ENCODE data around the gene HS2ST1.

The HS2ST1 gene

GRCh38 chr1:87123610-87124009, 209.2 kb downstream of the HS2ST1 start:
- Histone ChIP-seq H3K9me3 (no peaks in the 10 kb centered on the region), H3K4me1 (no peaks in the 10 kb centered on the region), H3K4me3 (no peak overlapping the region), H3K36me3 (no peaks in the 10 kb centered on the region), H3K27ac (no peak overlapping the region), H3K27me3 (no peaks in the 10 kb centered on the region)
- no peak for DNase-seq
- intact Hi-C loops (cut with DNase I; ENCODE audit: low total_unique reads) = no loop called here
- TF ChIP-seq, protein P1, sequence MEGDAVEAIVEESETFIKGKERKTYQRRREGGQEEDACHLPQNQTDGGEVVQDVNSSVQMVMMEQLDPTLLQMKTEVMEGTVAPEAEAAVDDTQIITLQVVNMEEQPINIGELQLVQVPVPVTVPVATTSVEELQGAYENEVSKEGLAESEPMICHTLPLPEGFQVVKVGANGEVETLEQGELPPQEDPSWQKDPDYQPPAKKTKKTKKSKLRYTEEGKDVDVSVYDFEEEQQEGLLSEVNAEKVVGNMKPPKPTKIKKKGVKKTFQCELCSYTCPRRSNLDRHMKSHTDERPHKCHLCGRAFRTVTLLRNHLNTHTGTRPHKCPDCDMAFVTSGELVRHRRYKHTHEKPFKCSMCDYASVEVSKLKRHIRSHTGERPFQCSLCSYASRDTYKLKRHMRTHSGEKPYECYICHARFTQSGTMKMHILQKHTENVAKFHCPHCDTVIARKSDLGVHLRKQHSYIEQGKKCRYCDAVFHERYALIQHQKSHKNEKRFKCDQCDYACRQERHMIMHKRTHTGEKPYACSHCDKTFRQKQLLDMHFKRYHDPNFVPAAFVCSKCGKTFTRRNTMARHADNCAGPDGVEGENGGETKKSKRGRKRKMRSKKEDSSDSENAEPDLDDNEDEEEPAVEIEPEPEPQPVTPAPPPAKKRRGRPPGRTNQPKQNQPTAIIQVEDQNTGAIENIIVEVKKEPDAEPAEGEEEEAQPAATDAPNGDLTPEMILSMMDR (IDR thresholded peaks at IDR 0.05) = no peak

DNA sequence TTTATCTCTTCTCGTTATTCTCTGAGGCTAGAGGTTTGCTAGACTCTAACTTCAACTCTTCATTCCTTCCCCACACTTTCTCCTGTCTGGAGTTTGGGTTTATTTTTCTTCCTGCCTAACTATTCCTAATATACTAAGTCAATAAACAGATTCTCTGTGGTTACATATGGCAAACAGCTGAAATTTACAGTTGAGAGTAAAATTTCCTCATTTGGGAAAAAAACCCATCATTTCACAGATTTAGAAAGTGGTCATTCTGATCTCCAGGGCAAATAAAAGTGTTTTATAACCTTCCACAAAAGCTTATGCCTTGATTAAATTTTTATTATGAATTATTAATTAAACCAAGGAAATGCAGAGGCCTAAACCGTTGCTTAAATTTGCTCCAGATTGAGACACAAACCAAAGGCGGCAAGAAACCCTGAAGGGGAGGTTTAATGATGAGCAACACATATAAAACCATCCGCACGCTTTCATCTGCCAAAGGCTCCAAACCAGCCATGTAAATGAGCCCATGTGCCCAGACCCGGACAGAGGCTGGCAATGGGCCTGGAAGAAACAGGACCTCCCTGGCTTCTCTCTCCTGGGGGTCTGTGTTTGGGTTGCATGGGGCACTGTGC, 212.6 kb downstream of the HS2ST1 start:
- H3K36me3 ChIP-seq = no peaks in the 10 kb centered on the region
- no peak overlapping the region for H3K27ac ChIP-seq
- no peaks in the 10 kb centered on the region for H3K27me3 ChIP-seq
- peaks cover 0 to 8% (median under 1%) of the 10 kb centered on the region in 4 donors for H3K4me1 ChIP-seq
- H3K4me3 ChIP-seq = no peak overlapping the region
- TF ChIP-seq, protein P1 (IDR thresholded peaks at IDR 0.05) = no peak
- H3K9me3 ChIP-seq = no peaks in the 10 kb centered on the region
- DNase-seq = no peak
- intact Hi-C loops (cut with DNase I; ENCODE audit: low total_unique reads) = no loop called here

GRCh38 chr1:87127581-87127980, 213.1 kb downstream of the HS2ST1 start:
- TF ChIP-seq, protein P1 (IDR thresholded peaks at IDR 0.05) = no peak

GRCh38 chr1:87129038-87129437, 214.6 kb downstream of the HS2ST1 start:
- Histone ChIP-seq H3K36me3 (no peaks in the 10 kb centered on the region), H3K9me3 (no peaks in the 10 kb centered on the region), H3K27me3 (no peaks in the 10 kb centered on the region), H3K4me3 (no peak overlapping the region), H3K4me1 (peaks cover 0 to 14% (median 3%) of the 10 kb centered on the region in 4 donors), H3K27ac (no peak overlapping the region)
- intact Hi-C loops (cut with DNase I; ENCODE audit: low total_unique reads) = no loop called here
- no peak for DNase-seq
- TF ChIP-seq, protein P1 (IDR thresholded peaks at IDR 0.05) = no peak

More at GRCh38 chr1:87127581-87127980, 213.1 kb downstream of the HS2ST1 start:
- Histone ChIP-seq H3K4me1 (peaks cover 0 to 13% (median 3%) of the 10 kb centered on the region in 4 donors), H3K27ac (no peak overlapping the region), H3K36me3 (no peaks in the 10 kb centered on the region), H3K9me3 (no peaks in the 10 kb centered on the region), H3K27me3 (no peaks in the 10 kb centered on the region), H3K4me3 (no peak overlapping the region)
- intact Hi-C loops (cut with DNase I; ENCODE audit: low total_unique reads) = no loop called here
- DNase-seq = no peak

- H3K36me3 ChIP-seq = no peaks in the 10 kb centered on the region
- peaks cover 0 to 14% (median 3%) of the 10 kb centered on the region in 4 donors for H3K4me1 ChIP-seq
- intact Hi-C loops (cut with DNase I; ENCODE audit: low total_unique reads) = no loop called here
- H3K9me3 ChIP-seq = no peaks in the 10 kb centered on the region
- H3K4me3 ChIP-seq = no peak overlapping the region
- H3K27me3 ChIP-seq = no peaks in the 10 kb centered on the region
- TF ChIP-seq, protein P1 (IDR thresholded peaks at IDR 0.05) = no peak
- H3K27ac ChIP-seq = no peak overlapping the region
- DNase-seq = no peak
Measured at GRCh38 chr1:87129606-87130005, 215.2 kb downstream of the HS2ST1 start.
